K562 (cell line): ENCODE measurements around the gene LAT. TPM values are rescaled to one million over a fixed set of nuclear protein-coding genes. Genes with fewer than 3 reads are reported as not detected.

Source experiments
- BHLHE40 ChIP-seq: IDR thresholded peaks from 2 replicates; pipeline ENCODE4 v1.6.1; 2011; ENCODE audit warnings: low read length, improper control_type of control experiment
- BRF1 ChIP-seq: IDR thresholded peaks from 3 replicates; pipeline ENCODE4 v1.6.1; 2011; ENCODE audit warnings: borderline replicate concordance, mild to moderate bottlenecking; ENCODE audit not compliant: insufficient read length; ENCODE audit errors: extremely low read depth
- CBX5 ChIP-seq: IDR thresholded peaks from 2 replicates; pipeline ENCODE4 v1.6.1; 2014; ENCODE audit warnings: low read depth, borderline replicate concordance
- FOXA1 ChIP-seq: fragments of 450-650 bp; IDR thresholded peaks from 2 replicates; pipeline ENCODE4 v1.6.1; 2016; ENCODE audit warnings: mild to moderate bottlenecking, borderline replicate concordance
- GTF2A2 ChIP-seq: IDR thresholded peaks from 2 replicates; pipeline ENCODE4 v1.6.1; 2016; ENCODE audit warnings: mild to moderate bottlenecking, missing genetic modification characterization, missing compliant biosample characterization
- HNRNPK ChIP-seq: fragments of 200-400 bp; formaldehyde crosslinking; IDR thresholded peaks from one replicate; pipeline ENCODE4 v1.6.1; 2018; ENCODE audit warnings: mild to moderate bottlenecking, low read depth, low read length; ENCODE audit not compliant: poor library complexity, severe bottlenecking
- KDM2B ChIP-seq: fragments of 250-450 bp; sonication (Bioruptor Pico); IDR thresholded peaks from 2 replicates; pipeline ENCODE4 v1.8.0; 2021; ENCODE audit warnings: mild to moderate bottlenecking, moderate library complexity
- MBD2 ChIP-seq: sonication (generic); IDR thresholded peaks from 2 replicates; pipeline ENCODE4 v1.6.1; 2016; ENCODE audit warnings: low read depth, borderline replicate concordance
- MECOM ChIP-seq: fragments of 250-450 bp; sonication (Bioruptor Pico); IDR thresholded peaks from 2 replicates; pipeline ENCODE4 v1.8.0; 2022; ENCODE audit warnings: inconsistent platforms
- OTX1 ChIP-seq: fragments of 450-650 bp; formaldehyde crosslinking; IDR thresholded peaks from 2 replicates; pipeline ENCODE4 v1.4.0; 2022; ENCODE audit warnings: mild to moderate bottlenecking
- RBFOX2 ChIP-seq: fragments of 200-400 bp; formaldehyde crosslinking; IDR thresholded peaks from 2 replicates; pipeline ENCODE4 v1.6.1; 2017; ENCODE audit warnings: low read depth, mild to moderate bottlenecking, low read length, moderate library complexity
- TBL1XR1 ChIP-seq, 2 experiments: IDR thresholded peaks; 2 replicates each; pipeline ENCODE4 v1.6.1; 2012; ENCODE audit warnings: improper control_type of control experiment in 2 of 2, low read length in 2 of 2, mild to moderate bottlenecking in 1 of 2
- YBX1 ChIP-seq: fragments of 450-650 bp; IDR thresholded peaks from 2 replicates; pipeline ENCODE4 v1.7.1; 2016; ENCODE audit warnings: mild to moderate bottlenecking
- YY1 ChIP-seq, 3 experiments: IDR thresholded peaks; 2 replicates each; pipeline ENCODE4 v1.6.1; 2011; ENCODE audit warnings: low read length in 2 of 3, mild to moderate bottlenecking in 2 of 3, moderate library complexity in 2 of 3, borderline replicate concordance in 1 of 3, control low read depth in 1 of 3, low read depth in 1 of 3; ENCODE audit not compliant: insufficient read depth in 3 of 3, insufficient replicate concordance in 2 of 3, control insufficient read depth in 1 of 3, insufficient read length in 1 of 3; ENCODE audit errors: extremely low read depth in 1 of 3
- ZNF197 ChIP-seq: fragments of 200-800 bp; sonication (Bioruptor generic); IDR thresholded peaks from 2 replicates; pipeline ENCODE4 v1.6.1; 2016; ENCODE audit warnings: low read depth, missing genetic modification characterization, missing compliant biosample characterization
- ZNF239 ChIP-seq: fragments of 250-450 bp; sonication (Bioruptor Pico); IDR thresholded peaks from 2 replicates; pipeline ENCODE4 v1.4.0; 2020; ENCODE audit warnings: mild to moderate bottlenecking
- polyA plus RNA-seq, 8 experiments: library from polyadenylated mRNA; depleted of rRNA in 4 of 8; stranded (reverse) in 5 of 8; unstranded in 3 of 8; fragments of >200 nt; fragmentation: Nextera tagmentation in 2 of 8; fragmentation: Illumina TruSeq in 1 of 8; extraction: Ambion mirVana in 2 of 8; extraction: Trizol in 1 of 8; gene quantifications; 2 replicates each; pipeline versions ENCODE4 v1.2.1 to v1.2.3, GENCODE V29; 2011 to 2014; ENCODE audit warnings: inconsistent platforms in 1 of 8, missing spikeins in 1 of 8
- total RNA-seq, 7 experiments: library from RNA; depleted of rRNA in 6 of 7; stranded (reverse); fragments of >200 nt in 6 of 7; fragmentation: Illumina TruSeq in 2 of 7; extraction: Trizol in 2 of 7; gene quantifications; 2 replicates each; pipeline versions ENCODE4 v1.2.1 to v1.2.3, GENCODE V29; 2011 to 2021; ENCODE audit warnings: low replicate concordance in 1 of 7
- TF ChIP-seq, protein P1 (sequence below): IDR thresholded peaks from 3 replicates; pipeline ENCODE4 v1.6.1; 2011; ENCODE audit warnings: borderline replicate concordance, mild to moderate bottlenecking; ENCODE audit not compliant: insufficient read length, insufficient read depth
- TF ChIP-seq, protein P2 (sequence below): sonication (generic); formaldehyde crosslinking; IDR thresholded peaks from 2 replicates; pipeline ENCODE4 v1.8.0; 2023; ENCODE audit warnings: mild to moderate bottlenecking, missing genetic modification reagents
- TF ChIP-seq, protein P3 (sequence below): fragments of 250-450 bp; sonication (Bioruptor Pico); IDR thresholded peaks from 2 replicates; pipeline ENCODE4 v1.4.0; 2020; ENCODE audit warnings: mild to moderate bottlenecking, moderate library complexity
- TF ChIP-seq, protein P4 (sequence below): fragments of 450-650 bp; IDR thresholded peaks from 2 replicates; pipeline ENCODE4 v1.6.1; 2016; ENCODE audit warnings: borderline replicate concordance
- TF ChIP-seq, protein P5 (sequence below): sonication (generic); formaldehyde crosslinking; IDR thresholded peaks from 2 replicates; pipeline ENCODE4 v1.8.0; 2022; ENCODE audit warnings: mild to moderate bottlenecking, missing genetic modification reagents

LAT gene
- total and polyA plus RNA-seq, 9 of the 15 experiments (the other 6 are each of a cell fraction or from before 2014, with no cell fraction given): 0.40 to 4.2 (median 1.3) TPM

DNA sequence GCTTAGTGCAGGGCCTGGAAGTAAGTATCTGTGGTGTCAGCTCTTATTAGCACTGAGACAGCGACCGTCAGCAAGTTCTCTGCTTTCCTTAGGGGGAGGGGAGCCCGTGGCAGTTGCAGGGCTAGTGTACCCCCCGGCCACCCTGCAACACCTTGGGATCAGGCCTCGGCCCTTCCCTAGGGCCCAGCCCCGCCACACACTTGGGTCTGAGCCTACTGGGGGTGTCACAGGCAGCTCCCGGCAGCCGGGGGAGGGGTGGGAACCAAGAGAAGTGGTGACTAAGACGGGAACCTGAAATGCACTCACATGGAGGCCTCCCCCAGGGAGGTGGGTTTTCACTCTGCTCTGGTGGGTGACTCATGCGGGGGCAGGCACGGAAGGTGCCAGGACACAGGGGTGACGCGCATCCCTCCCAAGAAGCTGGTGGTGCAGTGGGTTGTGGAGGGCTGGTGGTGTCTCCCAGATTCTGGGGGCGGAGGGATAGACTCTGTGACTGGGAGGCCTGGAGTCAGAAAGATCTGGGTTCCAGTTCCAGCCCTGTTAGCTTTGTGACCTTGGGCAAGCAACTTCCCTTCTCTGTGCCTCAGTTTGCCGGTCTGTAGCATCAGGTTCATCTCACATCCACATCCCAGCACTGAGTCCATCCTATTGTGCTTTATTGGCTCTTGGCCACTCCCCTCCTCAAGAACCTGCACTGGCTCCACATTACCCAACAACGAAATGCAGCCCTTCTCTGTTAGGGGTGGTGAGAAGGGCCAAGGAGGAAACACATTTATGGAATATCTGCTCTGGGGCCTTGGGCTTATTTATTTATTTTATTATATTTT, 44.5 kb downstream of the LAT start (continued):
- TF ChIP-seq, protein P1, sequence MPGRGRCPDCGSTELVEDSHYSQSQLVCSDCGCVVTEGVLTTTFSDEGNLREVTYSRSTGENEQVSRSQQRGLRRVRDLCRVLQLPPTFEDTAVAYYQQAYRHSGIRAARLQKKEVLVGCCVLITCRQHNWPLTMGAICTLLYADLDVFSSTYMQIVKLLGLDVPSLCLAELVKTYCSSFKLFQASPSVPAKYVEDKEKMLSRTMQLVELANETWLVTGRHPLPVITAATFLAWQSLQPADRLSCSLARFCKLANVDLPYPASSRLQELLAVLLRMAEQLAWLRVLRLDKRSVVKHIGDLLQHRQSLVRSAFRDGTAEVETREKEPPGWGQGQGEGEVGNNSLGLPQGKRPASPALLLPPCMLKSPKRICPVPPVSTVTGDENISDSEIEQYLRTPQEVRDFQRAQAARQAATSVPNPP: no peak
- TF ChIP-seq YY1 (IDR thresholded peaks at IDR 0.05; ENCODE audit: borderline replicate concordance in 1 of 3, control insufficient read depth in 1 of 3, extremely low read depth in 1 of 3, insufficient read depth in 3 of 3, insufficient read length in 1 of 3, insufficient replicate concordance in 2 of 3, low read depth in 1 of 3, low read length in 2 of 3): no peak
- TF ChIP-seq BHLHE40: peak; percentile 67
- TF ChIP-seq ZNF197 (CRISPR knock-in tag): no peak
- TF ChIP-seq ZNF239 (CRISPR knock-in tag): no peak
- TF ChIP-seq, protein P2, sequence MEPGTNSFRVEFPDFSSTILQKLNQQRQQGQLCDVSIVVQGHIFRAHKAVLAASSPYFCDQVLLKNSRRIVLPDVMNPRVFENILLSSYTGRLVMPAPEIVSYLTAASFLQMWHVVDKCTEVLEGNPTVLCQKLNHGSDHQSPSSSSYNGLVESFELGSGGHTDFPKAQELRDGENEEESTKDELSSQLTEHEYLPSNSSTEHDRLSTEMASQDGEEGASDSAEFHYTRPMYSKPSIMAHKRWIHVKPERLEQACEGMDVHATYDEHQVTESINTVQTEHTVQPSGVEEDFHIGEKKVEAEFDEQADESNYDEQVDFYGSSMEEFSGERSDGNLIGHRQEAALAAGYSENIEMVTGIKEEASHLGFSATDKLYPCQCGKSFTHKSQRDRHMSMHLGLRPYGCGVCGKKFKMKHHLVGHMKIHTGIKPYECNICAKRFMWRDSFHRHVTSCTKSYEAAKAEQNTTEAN (CRISPR knock-in tag): no peak
- TF ChIP-seq, protein P3, sequence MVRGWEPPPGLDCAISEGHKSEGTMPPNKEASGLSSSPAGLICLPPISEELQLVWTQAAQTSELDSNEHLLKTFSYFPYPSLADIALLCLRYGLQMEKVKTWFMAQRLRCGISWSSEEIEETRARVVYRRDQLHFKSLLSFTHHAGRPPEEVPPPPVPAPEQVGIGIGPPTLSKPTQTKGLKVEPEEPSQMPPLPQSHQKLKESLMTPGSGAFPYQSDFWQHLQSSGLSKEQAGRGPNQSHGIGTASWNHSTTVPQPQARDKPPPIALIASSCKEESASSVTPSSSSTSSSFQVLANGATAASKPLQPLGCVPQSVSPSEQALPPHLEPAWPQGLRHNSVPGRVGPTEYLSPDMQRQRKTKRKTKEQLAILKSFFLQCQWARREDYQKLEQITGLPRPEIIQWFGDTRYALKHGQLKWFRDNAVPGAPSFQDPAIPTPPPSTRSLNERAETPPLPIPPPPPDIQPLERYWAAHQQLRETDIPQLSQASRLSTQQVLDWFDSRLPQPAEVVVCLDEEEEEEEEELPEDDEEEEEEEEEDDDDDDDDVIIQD (CRISPR knock-in tag): no peak
- TF ChIP-seq HNRNPK: no peak
- no peak for TF ChIP-seq KDM2B
- TF ChIP-seq TBL1XR1 (IDR thresholded peaks at IDR 0.05; ENCODE audit: low read length in 2 of 2): no peak
- TF ChIP-seq, protein P4, sequence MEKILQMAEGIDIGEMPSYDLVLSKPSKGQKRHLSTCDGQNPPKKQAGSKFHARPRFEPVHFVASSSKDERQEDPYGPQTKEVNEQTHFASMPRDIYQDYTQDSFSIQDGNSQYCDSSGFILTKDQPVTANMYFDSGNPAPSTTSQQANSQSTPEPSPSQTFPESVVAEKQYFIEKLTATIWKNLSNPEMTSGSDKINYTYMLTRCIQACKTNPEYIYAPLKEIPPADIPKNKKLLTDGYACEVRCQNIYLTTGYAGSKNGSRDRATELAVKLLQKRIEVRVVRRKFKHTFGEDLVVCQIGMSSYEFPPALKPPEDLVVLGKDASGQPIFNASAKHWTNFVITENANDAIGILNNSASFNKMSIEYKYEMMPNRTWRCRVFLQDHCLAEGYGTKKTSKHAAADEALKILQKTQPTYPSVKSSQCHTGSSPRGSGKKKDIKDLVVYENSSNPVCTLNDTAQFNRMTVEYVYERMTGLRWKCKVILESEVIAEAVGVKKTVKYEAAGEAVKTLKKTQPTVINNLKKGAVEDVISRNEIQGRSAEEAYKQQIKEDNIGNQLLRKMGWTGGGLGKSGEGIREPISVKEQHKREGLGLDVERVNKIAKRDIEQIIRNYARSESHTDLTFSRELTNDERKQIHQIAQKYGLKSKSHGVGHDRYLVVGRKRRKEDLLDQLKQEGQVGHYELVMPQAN: no peak
- no peak for TF ChIP-seq GTF2A2
- no peak for TF ChIP-seq FOXA1
- TF ChIP-seq RBFOX2: peak; percentile 50; the same call in 1 of the 2 replicates
- no peak for TF ChIP-seq OTX1
- TF ChIP-seq CBX5: no peak
- no peak for TF ChIP-seq BRF1
- TF ChIP-seq MECOM (CRISPR knock-in tag): no peak
- no peak for TF ChIP-seq YBX1
- TF ChIP-seq, protein P5, sequence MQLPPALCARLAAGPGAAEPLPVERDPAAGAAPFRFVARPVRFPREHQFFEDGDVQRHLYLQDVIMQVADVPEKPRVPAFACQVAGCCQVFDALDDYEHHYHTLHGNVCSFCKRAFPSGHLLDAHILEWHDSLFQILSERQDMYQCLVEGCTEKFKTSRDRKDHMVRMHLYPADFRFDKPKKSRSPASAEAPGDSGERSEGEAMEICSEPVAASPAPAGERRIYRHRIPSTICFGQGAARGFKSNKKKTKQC (CRISPR knock-in tag): 0 out of 2 replicates have a peak, but pooled peaks have one; percentile 29
- peak; percentile 85 for TF ChIP-seq MBD2
